OCI-LY3 (cell line): ENCODE measurements around the gene MPRIP.

Experiments
- CTCF ChIP-seq: fragments of 200-600, 300-600 bp; sonication (generic); IDR thresholded peaks from 2 replicates; pipeline ENCODE4 v1.5.1; 2014; ENCODE audit warnings: antibody characterized with exemption, low read length, low read depth
- EZH2phosphoT487 ChIP-seq: fragments of 200-600 bp; shearing (Covaris generic); IDR thresholded peaks from 2 replicates; pipeline ENCODE4 v1.6.1; 2018; ENCODE audit warnings: antibody characterized with exemption, mixed run types, low read depth

GRCh38 chr17:17024778-17025300 lies 17.4 kb upstream of the MPRIP start:
- TF ChIP-seq CTCF, result no peak
- TF ChIP-seq EZH2phosphoT487, result no peak
